Heart left ventricle (tissue), 16 donors: ENCODE results near the gene OSCP1. TPM values are rescaled to one million over a fixed set of nuclear protein-coding genes. Genes with fewer than 3 reads are reported as not detected.
A peak's percentile ranks its signal among the peaks of the same experiment; 100 is the strongest.

ENCODE experiments used
- ATAC-seq, 4 donors: fragments of 200-7000 bp; cut with Tn5 transposase; one replicate each; pipeline ENCODE4 v1.9.1; 2020 to 2022; ENCODE audit warnings: moderate library complexity in 4 of 4, mild to moderate bottlenecking in 3 of 4, moderate number of reproducible peaks in 1 of 4
- DNase-seq, 5 donors: peaks; one replicate each; pipeline ENCODE4 v3.0.0-alpha.2; 2020
- H3K27ac ChIP-seq, 12 donors: fragments of 200-600 bp; sonication (generic) in 4 of 12; one replicate each; pipeline versions ENCODE4 v1.5.0 to v1.8.0; 2016 to 2022; ENCODE audit warnings: mild to moderate bottlenecking in 2 of 12
- H3K27me3 ChIP-seq, 9 donors: fragments of 200-600 bp; sonication (generic) in 2 of 9; one replicate each; pipeline versions ENCODE4 v1.5.1 to v1.8.0; 2016 to 2022; ENCODE audit warnings: mild to moderate bottlenecking in 3 of 9
- H3K36me3 ChIP-seq, 9 donors: fragments of 200-600 bp; sonication (generic) in 2 of 9; one replicate each; pipeline versions ENCODE4 v1.5.0 to v1.8.0; 2018 to 2022; ENCODE audit warnings: mild to moderate bottlenecking in 2 of 9
- H3K4me1 ChIP-seq, 12 donors: fragments of 200-600 bp; sonication (generic) in 4 of 12; one replicate each; pipeline versions ENCODE4 v1.5.0 to v1.8.0; 2016 to 2022; ENCODE audit warnings: mild to moderate bottlenecking in 3 of 12
- H3K4me3 ChIP-seq, 12 donors: fragments of 200-600 bp; sonication (generic) in 4 of 12; one replicate each; pipeline versions ENCODE4 v1.5.0 to v1.8.0; 2017 to 2022; ENCODE audit warnings: mild to moderate bottlenecking in 9 of 12, moderate library complexity in 4 of 12
- H3K9me3 ChIP-seq, 12 donors: fragments of 200-600 bp; sonication (generic) in 4 of 12; one replicate each; pipeline versions ENCODE4 v1.5.0 to v1.8.0; 2016 to 2022; ENCODE audit warnings: mild to moderate bottlenecking in 1 of 12
- POLR2A ChIP-seq, 2 donors: fragments of 450-650 bp; IDR thresholded peaks; one replicate each; pipeline ENCODE4 v1.6.1; 2017; ENCODE audit warnings: antibody characterized with exemption in 2 of 2, mild to moderate bottlenecking in 2 of 2, moderate library complexity in 2 of 2
- WGBS, 4 donors: extraction: QIAGEN DNeasy Blood & Tissue Kit in 2 of 4; methylation state at CpG; one replicate each; pipeline versions ENCODE4 v1.1.5 to v1.1.7; 2013 to 2018; 5-methylcytosine and 5-hydroxymethylcytosine counted together
- intact Hi-C, 10 donors: fragments of 100-400 bp; cut with DNase I; formaldehyde crosslinking; loops; one replicate each; pipeline versions ENCODE4 v1.11.1 to v1.14.2; 2022
- polyA plus RNA-seq, 2 donors: library from polyadenylated mRNA; stranded (reverse); fragments of 200-250 nt; gene quantifications; one replicate each; pipeline ENCODE4 v1.2.3, GENCODE V29; 2013
- total RNA-seq, 9 donors: library from RNA; depleted of rRNA in 2 of 9; stranded (reverse); fragments of >200 nt in 2 of 9; fragmentation: NEBNext Ultra II Directional in 3 of 9; extraction: Animal tissue kit (Norgen Biotek cat#: 25700) in 3 of 9; gene quantifications; one replicate each; pipeline versions ENCODE4 v1.1.0 to v1.2.4, GENCODE V29; 2016 to 2023
- TF ChIP-seq, protein P1 (sequence below), 12 donors: fragments of 200-600 bp; sonication (generic) in 4 of 12; IDR thresholded peaks; one replicate each; pipeline versions ENCODE4 v1.5.0 to v1.8.0; 2018 to 2022; ENCODE audit warnings: antibody characterized with exemption in 12 of 12, mild to moderate bottlenecking in 5 of 12
- donor health status: ischemic (EF 13 %, LVEDD 7.1; RV severe dilation, severe dysfunction).
- donor health status: healthy with polysubstance abuse.
- donor health status: DM: no; HTN: yes; CAD: no.
- donor health status: DM: no; HTN: no; CAD: no.
- donor health status: ischemic (EF 25% LVEDD 6.9; RV normal size, moderate dysfunction).
- donor health status: ischemic (EF 25% LVEDD 5.7; RV mildly dilated, moderate dysfunction).
- donor health status: healthy.
- donor health status: DM: yes; HTN: yes; CAD: no.
- donor health status: ischemic (EF 35%, LVEDD 5.7; RV mildly dilated, moderate dysfunction).
- donor health status: nonischemic (EF 11% LVEDD 7.7; RV severe dilation, severe dysfunction).
- donor health status: DM: yes; HTN: yes; CAD: no.
- donor health status: PGD.
- donor health status: ischemic (EF 29% LVEDD 5.4; RV normal size, mild dysfunction).
- donor health status: nonischemic (EF 23%, LVEDD 6.1; RV moderate dilation, normal function).

OSCP1 gene
- total and polyA plus RNA-seq, 11 donors = 3.8 to 11.5 (median 6.0) TPM

DNA sequence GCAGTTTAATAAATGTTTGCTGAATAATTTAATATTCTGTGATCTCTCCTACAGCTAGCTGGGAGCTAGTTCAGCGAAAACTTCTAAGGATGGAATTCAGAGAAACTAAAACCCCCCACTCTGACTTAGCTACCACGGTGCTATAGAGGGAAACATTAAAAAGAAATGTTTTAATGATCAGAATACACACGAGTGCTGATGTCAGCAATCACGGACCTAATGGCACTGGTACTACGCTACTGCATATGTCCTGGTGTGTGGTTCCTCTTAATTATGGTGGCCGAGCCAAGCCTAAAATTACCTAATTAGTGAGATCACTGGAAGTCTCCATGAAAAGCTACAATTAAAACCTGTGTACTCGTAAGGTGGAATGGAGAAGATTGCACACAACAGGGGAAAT lies 28.6 kb downstream of the OSCP1 start:
- Histone ChIP-seq H3K9me3 (no peaks in the 10 kb centered on the region), H3K36me3 (peaks cover 0 to 38% (median 15%) of the 10 kb centered on the region in 9 donors), H3K27ac (no peak overlapping the region), H3K4me3 (no peak overlapping the region), H3K27me3 (no peaks in the 10 kb centered on the region), H3K4me1 (peaks cover 0 to 21% (median 8%) of the 10 kb centered on the region in 12 donors)
- no peak for TF ChIP-seq POLR2A (IDR thresholded peaks at IDR 0.05)
- TF ChIP-seq, protein P1, sequence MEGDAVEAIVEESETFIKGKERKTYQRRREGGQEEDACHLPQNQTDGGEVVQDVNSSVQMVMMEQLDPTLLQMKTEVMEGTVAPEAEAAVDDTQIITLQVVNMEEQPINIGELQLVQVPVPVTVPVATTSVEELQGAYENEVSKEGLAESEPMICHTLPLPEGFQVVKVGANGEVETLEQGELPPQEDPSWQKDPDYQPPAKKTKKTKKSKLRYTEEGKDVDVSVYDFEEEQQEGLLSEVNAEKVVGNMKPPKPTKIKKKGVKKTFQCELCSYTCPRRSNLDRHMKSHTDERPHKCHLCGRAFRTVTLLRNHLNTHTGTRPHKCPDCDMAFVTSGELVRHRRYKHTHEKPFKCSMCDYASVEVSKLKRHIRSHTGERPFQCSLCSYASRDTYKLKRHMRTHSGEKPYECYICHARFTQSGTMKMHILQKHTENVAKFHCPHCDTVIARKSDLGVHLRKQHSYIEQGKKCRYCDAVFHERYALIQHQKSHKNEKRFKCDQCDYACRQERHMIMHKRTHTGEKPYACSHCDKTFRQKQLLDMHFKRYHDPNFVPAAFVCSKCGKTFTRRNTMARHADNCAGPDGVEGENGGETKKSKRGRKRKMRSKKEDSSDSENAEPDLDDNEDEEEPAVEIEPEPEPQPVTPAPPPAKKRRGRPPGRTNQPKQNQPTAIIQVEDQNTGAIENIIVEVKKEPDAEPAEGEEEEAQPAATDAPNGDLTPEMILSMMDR (IDR thresholded peaks at IDR 0.05) = no peak
- DNase-seq (no peak), ATAC-seq (no peak)
- WGBS, 4 donors = 85 to 90% (median 89%) methylated on average over 7 of the region's 7 CpGs
- intact Hi-C loops = loop anchor here (1.0 to 5.0 kb wide), 10 partner anchors 79 to 324 kb away; partner anchors contain the start of genes SH3D21 (in 1 of the 10) and TRAPPC3 (in 1 of the 10)

DNA sequence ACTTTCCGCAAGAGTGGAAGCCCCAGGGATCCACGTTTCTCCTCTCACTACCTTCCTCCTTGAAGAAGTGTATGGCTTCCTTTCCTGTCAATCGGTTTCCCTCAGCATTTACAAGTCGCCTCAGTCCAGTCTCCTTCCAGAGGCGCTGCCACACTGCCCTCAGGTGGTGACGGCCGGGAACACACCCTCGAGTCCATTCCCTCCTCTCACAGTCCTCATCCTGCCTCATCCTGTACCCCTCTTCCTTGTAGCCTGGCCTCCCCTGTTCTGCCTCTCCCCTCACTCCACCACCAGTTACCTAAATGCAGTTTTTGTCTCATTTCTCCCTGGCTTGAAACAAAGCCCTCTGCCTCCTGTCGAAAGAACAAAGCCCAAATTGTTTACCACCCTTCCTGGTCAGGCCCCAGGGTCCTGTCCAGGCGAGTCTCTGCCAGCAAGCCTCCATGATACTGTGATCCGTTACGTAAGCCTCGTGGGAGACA lies 29.4 kb downstream of the OSCP1 start:
- DNase-seq (peak; percentile 76 to 90 (median 86)), ATAC-seq (peak; percentile 74 to 95 (median 92))
- H3K4me3 ChIP-seq = no peak overlapping the region
- peaks cover 0 to 38% (median 15%) of the 10 kb centered on the region in 9 donors for H3K36me3 ChIP-seq
- 13 to 16% (median 15%) methylated on average over 13 of the region's 13 CpGs for WGBS, 4 donors
- H3K4me1 ChIP-seq = peaks cover 0 to 21% (median 8%) of the 10 kb centered on the region in 12 donors
- no peaks in the 10 kb centered on the region for H3K9me3 ChIP-seq
- peak overlapping the region in 1 of 12 donors; percentile 33 for H3K27ac ChIP-seq
- no peaks in the 10 kb centered on the region for H3K27me3 ChIP-seq
- no peak for TF ChIP-seq POLR2A (IDR thresholded peaks at IDR 0.05)
- TF ChIP-seq, protein P1 (IDR thresholded peaks at IDR 0.05) = peak; percentile 86 to 98 (median 93)
- intact Hi-C loops = loop anchor here (1.0 to 5.0 kb wide), 10 partner anchors 78 to 324 kb away; partner anchors contain the start of genes SH3D21 (in 1 of the 10) and TRAPPC3 (in 1 of the 10)

DNA sequence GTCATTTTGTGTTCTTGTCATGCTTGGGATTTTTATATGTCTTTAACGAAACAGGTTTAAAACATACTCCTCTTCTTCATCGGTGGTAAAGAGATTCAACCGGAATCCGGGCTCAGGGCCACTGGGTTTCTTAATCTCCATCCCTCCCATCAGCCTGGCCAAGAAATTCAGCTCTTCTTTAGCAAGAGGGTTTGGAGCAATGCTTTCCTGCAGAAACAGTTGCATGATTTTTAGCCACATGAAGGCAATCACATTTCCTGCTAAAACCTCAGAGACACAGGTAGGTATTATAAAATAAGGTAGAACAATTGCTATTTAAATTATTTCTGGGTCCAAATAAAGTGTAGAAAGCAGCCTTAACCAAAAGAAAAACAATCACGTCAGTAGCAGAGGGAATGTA lies 29.8 kb downstream of the OSCP1 start:
- Histone ChIP-seq H3K9me3 (no peaks in the 10 kb centered on the region), H3K27ac (peak overlapping the region in 1 of 12 donors; percentile 33), H3K27me3 (no peaks in the 10 kb centered on the region), H3K36me3 (peaks cover 0 to 37% (median 15%) of the 10 kb centered on the region in 9 donors), H3K4me3 (no peak overlapping the region), H3K4me1 (peaks cover 0 to 21% (median 8%) of the 10 kb centered on the region in 12 donors)
- DNase-seq (no peak), ATAC-seq (no peak)
- intact Hi-C loops = loop anchor here (1.0 to 5.0 kb wide), 9 partner anchors 78 to 323 kb away; partner anchors contain the start of genes SH3D21 (in 1 of the 10) and TRAPPC3 (in 1 of the 10)
- TF ChIP-seq, protein P1 (IDR thresholded peaks at IDR 0.05) = no peak
- TF ChIP-seq POLR2A (IDR thresholded peaks at IDR 0.05) = no peak
- 31 to 53% (median 38%) methylated on average over 5 of the region's 5 CpGs for WGBS, 4 donors

DNA sequence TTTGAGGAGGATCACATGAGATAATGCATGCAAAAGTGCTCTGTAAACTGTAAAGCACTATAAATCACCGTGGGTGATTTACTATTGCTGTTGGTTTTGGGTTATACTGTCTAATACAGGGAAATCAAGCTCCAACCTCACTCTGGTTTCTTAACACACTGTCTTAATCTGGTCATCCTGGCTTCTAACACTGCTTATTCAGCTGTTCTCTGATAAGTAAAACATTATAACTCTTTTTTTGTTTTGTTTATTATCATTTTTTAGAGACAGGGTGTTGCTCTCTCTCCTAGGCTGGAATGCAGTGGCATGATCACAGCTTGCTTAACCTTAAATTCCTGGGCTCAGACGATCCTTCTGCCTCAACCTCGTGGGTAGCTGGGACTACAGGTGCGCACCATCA lies 30.7 kb downstream of the OSCP1 start:
- TF ChIP-seq POLR2A (IDR thresholded peaks at IDR 0.05) = no peak
- TF ChIP-seq, protein P1 (IDR thresholded peaks at IDR 0.05) = no peak
- Histone ChIP-seq H3K27ac (no peak overlapping the region), H3K4me1 (peaks cover 0 to 21% (median 8%) of the 10 kb centered on the region in 12 donors), H3K4me3 (no peak overlapping the region), H3K27me3 (no peaks in the 10 kb centered on the region), H3K36me3 (peaks cover 0 to 30% (median 15%) of the 10 kb centered on the region in 9 donors), H3K9me3 (no peaks in the 10 kb centered on the region)
- ATAC-seq (no peak), DNase-seq (no peak)
- 74 to 91% (median 81%) methylated on average over 4 of the region's 4 CpGs for WGBS, 4 donors
- intact Hi-C loops = loop anchor here in 2 of 10 donors (1.0 to 5.0 kb wide), 2 partner anchors 77 to 317 kb away; no protein-coding TSS in a partner anchor
